Right lobe of liver (tissue), 6 donors: ENCODE results near the gene PPFIBP2. TPM values are rescaled to one million over a fixed set of nuclear protein-coding genes. Genes with fewer than 3 reads are reported as not detected.
A peak's percentile ranks its signal among the peaks of the same experiment; 100 is the strongest.

ENCODE experiments used
- ATAC-seq, 4 donors: fragments of 200-7000 bp; cut with Tn5 transposase; one replicate each; pipeline ENCODE4 v1.9.1; 2020; ENCODE audit warnings: mild to moderate bottlenecking in 4 of 4, moderate library complexity in 4 of 4
- DNase-seq, 3 donors: peaks; one replicate each; pipeline ENCODE4 v3.0.0-alpha.2; 2020
- H3K27ac ChIP-seq, 3 donors: fragments of 200-600 bp; one replicate each; pipeline ENCODE4 v1.8.0; 2022
- H3K27me3 ChIP-seq, 2 donors: fragments of 200-600 bp; one replicate each; pipeline ENCODE4 v1.8.0; 2022
- H3K36me3 ChIP-seq, 4 donors: fragments of 200-600 bp; sonication (generic) in 1 of 4; one replicate each; pipeline versions ENCODE4 v1.5.1 to v1.8.0; 2017 to 2022; ENCODE audit warnings: control low read depth in 1 of 4
- H3K4me1 ChIP-seq, 4 donors: fragments of 200-600 bp; sonication (generic) in 1 of 4; one replicate each; pipeline versions ENCODE4 v1.5.1 to v1.8.0; 2017 to 2022; ENCODE audit warnings: control low read depth in 1 of 4
- H3K4me3 ChIP-seq, 3 donors: fragments of 200-600 bp; one replicate each; pipeline ENCODE4 v1.8.0; 2022
- H3K9me3 ChIP-seq, 4 donors: fragments of 200-600 bp; sonication (generic) in 1 of 4; one replicate each; pipeline versions ENCODE4 v1.5.1 to v1.8.0; 2017 to 2022; ENCODE audit warnings: control low read depth in 1 of 4
- CTCF ChIP-seq, 4 donors: fragments of 200-600 bp in 3 of 4; fragments of 450-650 bp in 1 of 4; IDR thresholded peaks; one replicate each; pipeline versions ENCODE4 v1.5.1 to v1.8.0; 2016 to 2022; ENCODE audit warnings: antibody characterized with exemption in 4 of 4, mild to moderate bottlenecking in 2 of 4
- POLR2A ChIP-seq: fragments of 450-650 bp; IDR thresholded peaks from one replicate; pipeline ENCODE4 v1.6.1; 2017; ENCODE audit warnings: antibody characterized with exemption, mild to moderate bottlenecking
- WGBS: methylation state at CpG from one replicate; pipeline ENCODE4 v1.1.6; 2018; ENCODE audit warnings: low coverage, low lambda C conversion rate; ENCODE audit not compliant: insufficient coverage; ENCODE audit errors: missing lambda C conversion rate; 5-methylcytosine and 5-hydroxymethylcytosine counted together
- intact Hi-C, 2 donors: fragments of 100-400 bp; cut with DNase I; formaldehyde crosslinking; loops; one replicate each; pipeline versions ENCODE4 v1.11.2 to v1.14.1; 2022
- total RNA-seq, 6 experiments: library from RNA; depleted of rRNA in 2 of 6; stranded (reverse); fragments of >200 nt in 2 of 6; fragmentation: NEBNext Ultra II Directional in 3 of 6; extraction: Animal tissue kit (Norgen Biotek cat#: 25700) in 3 of 6; gene quantifications; one replicate each; pipeline versions ENCODE4 v1.1.0 to v1.2.4, GENCODE V29; 2016 to 2023
- donor health status: DM: no; HTN: yes; CAD: no.
- donor health status: DM: no; HTN: no; CAD: no.
- donor health status: DM: no; HTN: no; CAD: no.
- donor health status: DM: no; HTN: yes; CAD: no.
- donor health status: DM: no; HTN: yes; CAD: no.

The PPFIBP2 gene
- total RNA-seq, 6 experiments from 2014 or later, result 25.5 to 69.3 (median 46.6) TPM

GRCh38 chr11:7492253-7492652 is 21.5 kb upstream of the PPFIBP2 start:
- 50% methylated on average over 1 of the region's 1 CpG for WGBS
- DNase-seq, result no peak
- Histone ChIP-seq H3K27me3 (no peaks in the 10 kb centered on the region), H3K4me3 (no peak overlapping the region), H3K4me1 (no peaks in the 10 kb centered on the region), H3K36me3 (no peaks in the 10 kb centered on the region), H3K27ac (no peak overlapping the region), H3K9me3 (no peaks in the 10 kb centered on the region)
- intact Hi-C loops, result no loop called here
- no peak for TF ChIP-seq CTCF (IDR thresholded peaks at IDR 0.05)
- no peak for TF ChIP-seq POLR2A
- ATAC-seq, result no peak

DNA sequence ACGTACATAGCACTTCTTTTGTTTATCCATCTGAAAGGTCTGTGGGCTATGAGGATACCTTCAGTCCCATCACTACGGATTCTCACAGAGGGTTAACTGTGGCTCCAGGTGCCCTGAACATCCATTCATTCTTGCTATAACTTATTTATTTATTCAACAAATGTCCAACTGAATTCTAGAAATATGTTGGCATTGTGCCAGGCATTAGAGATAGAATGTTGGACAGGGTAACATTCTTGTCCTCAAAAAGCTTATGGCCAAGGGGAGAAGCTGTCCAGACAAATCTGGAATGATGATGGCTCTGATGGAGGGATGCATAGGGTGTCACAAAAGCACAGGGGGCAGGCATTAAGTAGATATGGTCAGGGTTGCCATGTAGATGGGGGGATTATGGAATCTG is 20.1 kb upstream of the PPFIBP2 start:
- ATAC-seq, result no peak
- intact Hi-C loops, result no loop called here
- TF ChIP-seq POLR2A, result no peak
- no peak for TF ChIP-seq CTCF (IDR thresholded peaks at IDR 0.05)
- 73% methylated on average over 2 of the region's 2 CpGs for WGBS
- Histone ChIP-seq H3K4me3 (no peak overlapping the region), H3K36me3 (no peaks in the 10 kb centered on the region), H3K27me3 (no peaks in the 10 kb centered on the region), H3K27ac (no peak overlapping the region), H3K9me3 (no peaks in the 10 kb centered on the region), H3K4me1 (no peaks in the 10 kb centered on the region)
- no peak for DNase-seq

DNA sequence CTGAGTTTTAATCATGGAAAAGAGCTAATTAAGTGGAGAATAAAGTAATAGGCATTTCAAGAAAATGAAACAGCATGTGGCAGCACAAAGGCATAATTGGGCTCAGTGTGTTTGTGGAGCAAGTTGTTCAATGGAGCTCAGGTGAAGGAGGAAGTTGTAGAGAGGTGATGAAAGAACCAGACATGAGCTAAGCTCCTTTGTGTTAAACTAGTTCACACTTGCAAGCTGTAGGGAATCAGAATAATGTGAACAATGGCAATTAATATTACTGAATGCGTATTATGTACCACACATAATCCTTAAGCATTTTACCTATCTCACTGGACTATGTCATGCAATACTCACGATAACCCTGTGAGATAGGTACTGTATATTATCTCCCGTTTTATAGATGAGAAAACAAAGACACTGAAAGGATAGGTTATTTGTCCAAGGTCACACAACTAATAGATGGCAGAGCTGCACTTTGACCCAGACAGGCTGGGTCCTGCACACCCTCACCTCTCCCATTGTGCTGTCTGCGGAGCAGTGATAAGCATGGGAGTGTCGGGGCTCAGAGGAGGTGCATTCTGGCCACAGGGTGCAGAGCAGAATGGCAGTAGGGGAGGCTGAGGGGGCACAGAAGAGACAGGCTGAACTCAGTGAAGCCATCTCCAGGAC is 19.6 kb upstream of the PPFIBP2 start:
- intact Hi-C loops, result no loop called here
- no peak for TF ChIP-seq CTCF (IDR thresholded peaks at IDR 0.05)
- TF ChIP-seq POLR2A, result no peak
- Histone ChIP-seq H3K36me3 (no peaks in the 10 kb centered on the region), H3K4me1 (no peaks in the 10 kb centered on the region), H3K4me3 (no peak overlapping the region), H3K9me3 (no peaks in the 10 kb centered on the region), H3K27ac (no peak overlapping the region), H3K27me3 (no peaks in the 10 kb centered on the region)
- ATAC-seq (peak; percentile 18 to 54 (median 40)), DNase-seq (no peak)
- 73% methylated on average over 5 of the region's 5 CpGs for WGBS

- DNase-seq, result no peak
- no peaks in the 10 kb centered on the region for H3K9me3 ChIP-seq
- intact Hi-C loops, result no loop called here
- TF ChIP-seq POLR2A (no peak), CTCF (IDR thresholded peaks at IDR 0.05) (no peak)
- H3K4me3 ChIP-seq, result no peak overlapping the region
- no peaks in the 10 kb centered on the region for H3K27me3 ChIP-seq
- no peaks in the 10 kb centered on the region for H3K36me3 ChIP-seq
- 73% methylated on average over 3 of the region's 4 CpGs for WGBS
- no peak overlapping the region for H3K27ac ChIP-seq
- ATAC-seq, result peak; percentile 40 to 63 (median 54)
- no peaks in the 10 kb centered on the region for H3K4me1 ChIP-seq
Measured at GRCh38 chr11:7495882-7496551, 17.8 kb upstream of the PPFIBP2 start.
